Loucy (cell line): ENCODE data around the gene SLC17A9.

Experiments used
- H2AFZ ChIP-seq: fragments of 200-600 bp; sonication (generic); 2 replicates; pipeline ENCODE4 v1.6.0; 2016; ENCODE audit warnings: antibody characterized with exemption, mild to moderate bottlenecking, low read length, moderate library complexity
- H3F3A ChIP-seq: fragments of 200-600 bp; 2 replicates; pipeline ENCODE4 v1.6.0; 2016; ENCODE audit warnings: antibody characterized with exemption, low read depth, mild to moderate bottlenecking
- H3K27me3 ChIP-seq: fragments of 200-600 bp; sonication (generic); 2 replicates; pipeline ENCODE4 v1.6.1; 2014; ENCODE audit warnings: low read length, mild to moderate bottlenecking; ENCODE audit not compliant: insufficient read depth, poor library complexity, severe bottlenecking
- H3K36me3 ChIP-seq: fragments of 200-600 bp; sonication (generic); 2 replicates; pipeline ENCODE4 v1.6.1; 2016; ENCODE audit warnings: low read length; ENCODE audit not compliant: insufficient read depth
- H3K4me1 ChIP-seq: fragments of 200-600 bp; sonication (generic); 2 replicates; pipeline ENCODE4 v1.5.1; 2014; ENCODE audit warnings: low read length, mild to moderate bottlenecking; ENCODE audit not compliant: insufficient read depth, poor library complexity, severe bottlenecking
- H3K4me2 ChIP-seq: fragments of 200-600 bp; sonication (generic); 2 replicates; pipeline ENCODE4 v1.6.0; 2014; ENCODE audit warnings: antibody characterized with exemption, low read length, low read depth, mild to moderate bottlenecking; ENCODE audit not compliant: poor library complexity, severe bottlenecking
- H3K4me3 ChIP-seq: fragments of 200-600 bp; sonication (generic); 2 replicates; pipeline ENCODE4 v1.5.1; 2014; ENCODE audit warnings: low read length, mild to moderate bottlenecking, mixed read lengths; ENCODE audit not compliant: poor library complexity, severe bottlenecking
- H3K79me2 ChIP-seq: fragments of 200-600 bp; sonication (generic); 2 replicates; pipeline ENCODE4 v1.6.1; 2014; ENCODE audit warnings: low read length; ENCODE audit not compliant: insufficient read depth
- H3K9ac ChIP-seq: fragments of 200-600 bp; sonication (generic); 2 replicates; pipeline ENCODE4 v1.6.0; 2014; ENCODE audit warnings: mild to moderate bottlenecking, low read depth, low read length, moderate library complexity; ENCODE audit not compliant: poor library complexity, severe bottlenecking
- H3K9me2 ChIP-seq: fragments of 200-600 bp; sonication (generic); replicated peaks from 2 replicates; pipeline ENCODE4 v1.6.1; 2016; ENCODE audit warnings: low read depth, low read length, mixed read lengths
- H3K9me3 ChIP-seq: fragments of 200-600 bp; sonication (generic); 2 replicates; pipeline ENCODE4 v1.6.1; 2014; ENCODE audit warnings: mild to moderate bottlenecking, antibody characterized with exemption, low read length, low read depth; ENCODE audit not compliant: insufficient read depth
- H4K20me1 ChIP-seq: fragments of 200-600 bp; sonication (generic); 2 replicates; pipeline ENCODE4 v1.6.0; 2014; ENCODE audit warnings: antibody characterized with exemption, low read length, mild to moderate bottlenecking; ENCODE audit not compliant: insufficient read depth, poor library complexity, severe bottlenecking
- EZH2phosphoT487 ChIP-seq: fragments of 200-600 bp; IDR thresholded peaks from 2 replicates; pipeline ENCODE4 v1.6.1; 2018; ENCODE audit warnings: antibody characterized with exemption, mild to moderate bottlenecking, moderate library complexity, borderline replicate concordance
- TF ChIP-seq, protein P1 (sequence below): fragments of 200-600 bp; sonication (generic); conservative IDR thresholded peaks from 2 replicates; pipeline ENCODE4 v1.5.1; 2014; ENCODE audit warnings: mild to moderate bottlenecking, antibody characterized with exemption, low read length

The SLC17A9 gene

DNA sequence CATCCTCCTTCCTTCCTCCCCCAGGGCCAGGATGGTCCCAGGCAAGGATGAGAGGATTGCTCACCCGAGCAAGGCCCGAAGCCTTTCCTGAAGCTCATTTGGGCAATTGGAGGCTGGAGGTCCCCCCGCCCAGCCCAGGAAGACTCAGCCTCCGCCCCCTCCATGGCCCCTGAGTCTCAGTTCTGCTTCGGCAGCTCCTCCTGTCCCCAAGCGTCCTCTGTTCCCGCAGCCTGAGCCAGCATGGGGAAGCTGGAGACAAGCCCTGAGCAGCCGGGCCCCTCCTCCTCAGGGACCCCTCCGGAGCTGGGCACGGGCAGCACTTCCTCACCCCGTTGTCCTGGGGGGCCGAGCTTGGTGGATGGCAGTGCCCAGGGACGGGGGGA is 26.0 kb downstream of the SLC17A9 start:
- no peaks in the 10 kb centered on the region for H3K9me3 ChIP-seq
- no peaks in the 10 kb centered on the region for H3K9me2 ChIP-seq
- H3K9ac ChIP-seq = peak overlapping the region; percentile 72
- no peak overlapping the region for H2AFZ ChIP-seq
- H3K36me3 ChIP-seq = no peaks in the 10 kb centered on the region
- TF ChIP-seq, protein P1, sequence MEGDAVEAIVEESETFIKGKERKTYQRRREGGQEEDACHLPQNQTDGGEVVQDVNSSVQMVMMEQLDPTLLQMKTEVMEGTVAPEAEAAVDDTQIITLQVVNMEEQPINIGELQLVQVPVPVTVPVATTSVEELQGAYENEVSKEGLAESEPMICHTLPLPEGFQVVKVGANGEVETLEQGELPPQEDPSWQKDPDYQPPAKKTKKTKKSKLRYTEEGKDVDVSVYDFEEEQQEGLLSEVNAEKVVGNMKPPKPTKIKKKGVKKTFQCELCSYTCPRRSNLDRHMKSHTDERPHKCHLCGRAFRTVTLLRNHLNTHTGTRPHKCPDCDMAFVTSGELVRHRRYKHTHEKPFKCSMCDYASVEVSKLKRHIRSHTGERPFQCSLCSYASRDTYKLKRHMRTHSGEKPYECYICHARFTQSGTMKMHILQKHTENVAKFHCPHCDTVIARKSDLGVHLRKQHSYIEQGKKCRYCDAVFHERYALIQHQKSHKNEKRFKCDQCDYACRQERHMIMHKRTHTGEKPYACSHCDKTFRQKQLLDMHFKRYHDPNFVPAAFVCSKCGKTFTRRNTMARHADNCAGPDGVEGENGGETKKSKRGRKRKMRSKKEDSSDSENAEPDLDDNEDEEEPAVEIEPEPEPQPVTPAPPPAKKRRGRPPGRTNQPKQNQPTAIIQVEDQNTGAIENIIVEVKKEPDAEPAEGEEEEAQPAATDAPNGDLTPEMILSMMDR = no peak
- no peak for TF ChIP-seq EZH2phosphoT487
- no peaks in the 10 kb centered on the region for H4K20me1 ChIP-seq
- peaks cover 59% of the 10 kb centered on the region for H3K4me1 ChIP-seq
- no peaks in the 10 kb centered on the region for H3K27me3 ChIP-seq
- H3F3A ChIP-seq = no peaks in the 10 kb centered on the region
- no peaks in the 10 kb centered on the region for H3K79me2 ChIP-seq
- H3K4me2 ChIP-seq = peak overlapping the region; percentile 89
- H3K4me3 ChIP-seq = no peak overlapping the region

DNA sequence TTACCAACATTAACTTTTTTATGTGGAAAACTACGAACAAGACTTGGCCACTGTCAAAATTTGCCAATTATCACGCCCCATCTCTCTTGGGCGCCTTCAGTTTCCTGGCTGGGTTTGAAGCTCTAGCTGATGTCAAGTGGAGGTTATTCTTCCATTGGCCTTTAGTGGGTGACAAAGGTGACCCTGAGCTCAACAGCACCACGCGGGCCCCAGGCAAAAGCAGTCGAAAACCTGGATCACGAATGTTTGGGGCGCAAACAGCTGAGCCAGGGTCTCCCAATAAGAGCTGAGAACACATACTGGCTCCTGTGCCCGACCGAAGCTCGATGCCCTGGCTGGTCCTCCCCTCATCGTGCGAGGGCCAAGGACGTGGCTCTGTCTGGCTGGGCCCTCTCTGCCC is 26.8 kb downstream of the SLC17A9 start:
- no peaks in the 10 kb centered on the region for H3F3A ChIP-seq
- H2AFZ ChIP-seq = no peak overlapping the region
- TF ChIP-seq, protein P1 = peak; percentile 59
- TF ChIP-seq EZH2phosphoT487 = no peak
- H3K4me3 ChIP-seq = peak overlapping the region; percentile 70
- no peaks in the 10 kb centered on the region for H3K36me3 ChIP-seq
- peak overlapping the region; percentile 72 for H3K9ac ChIP-seq
- no peaks in the 10 kb centered on the region for H3K9me3 ChIP-seq
- no peaks in the 10 kb centered on the region for H3K9me2 ChIP-seq
- no peaks in the 10 kb centered on the region for H4K20me1 ChIP-seq
- H3K27me3 ChIP-seq = no peaks in the 10 kb centered on the region
- peaks cover 59% of the 10 kb centered on the region for H3K4me1 ChIP-seq
- no peaks in the 10 kb centered on the region for H3K79me2 ChIP-seq
- peak overlapping the region; percentile 89 for H3K4me2 ChIP-seq

DNA sequence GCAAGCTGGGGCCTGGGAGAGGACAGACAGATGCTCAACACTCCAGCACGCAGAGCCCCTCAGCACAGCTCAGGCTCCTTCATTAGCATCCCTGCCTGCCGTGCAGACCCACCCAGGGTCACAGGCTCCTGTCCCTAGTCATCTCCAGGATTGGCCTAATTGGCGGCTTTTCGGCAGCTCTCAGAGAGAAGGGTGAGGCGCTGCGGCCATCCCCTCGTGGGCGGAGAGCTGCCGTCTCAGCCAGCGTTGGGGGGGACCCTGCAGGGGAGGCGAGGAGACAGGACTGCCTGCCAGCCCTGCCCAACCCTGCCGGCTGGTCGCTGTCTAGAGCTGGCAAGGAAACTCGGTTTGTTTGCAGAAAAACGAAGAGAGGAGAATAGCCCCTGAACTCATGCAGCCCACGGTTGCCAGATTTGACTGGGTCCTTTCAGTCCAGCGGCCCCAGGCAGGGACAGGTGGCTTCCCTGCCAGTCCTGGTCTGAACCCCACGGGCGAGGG is 27.4 kb downstream of the SLC17A9 start:
- H2AFZ ChIP-seq = no peak overlapping the region
- H3K4me3 ChIP-seq = peak overlapping the region; percentile 70
- H3K79me2 ChIP-seq = no peaks in the 10 kb centered on the region
- H3K27me3 ChIP-seq = no peaks in the 10 kb centered on the region
- no peaks in the 10 kb centered on the region for H3K9me3 ChIP-seq
- peak overlapping the region; percentile 89 for H3K4me2 ChIP-seq
- H3K36me3 ChIP-seq = no peaks in the 10 kb centered on the region
- no peaks in the 10 kb centered on the region for H4K20me1 ChIP-seq
- no peaks in the 10 kb centered on the region for H3K9me2 ChIP-seq
- peak overlapping the region; percentile 72 for H3K9ac ChIP-seq
- TF ChIP-seq, protein P1 = no peak
- no peak for TF ChIP-seq EZH2phosphoT487
- H3F3A ChIP-seq = no peaks in the 10 kb centered on the region
- H3K4me1 ChIP-seq = peaks cover 56% of the 10 kb centered on the region
